T-helper 17 cell (primary cell): ENCODE data around the gene WWOX. TPM values are rescaled to one million over a fixed set of nuclear protein-coding genes. Genes with fewer than 3 reads are reported as not detected.

ENCODE experiments used
- ATAC-seq: fragments of 150-1000 bp; cut with Tn5 transposase; 2 replicates; pipeline ENCODE4 v1.10.0; 2021; ENCODE audit warnings: mild to moderate bottlenecking, moderate library complexity
- DNase-seq, 3 donors: peaks; one replicate each; pipeline versions ENCODE4 v3.0.0 to v3.0.0-alpha.2; 2020 to 2021
- H3K9me3 ChIP-seq: one replicate; pipeline ENCODE4 v1.7.0; 2013; ENCODE audit warnings: low read length, mild to moderate bottlenecking; ENCODE audit not compliant: control insufficient read depth, poor library complexity, severe bottlenecking
- H3K27ac Mint-ChIP-seq: one replicate; pipeline ENCODE4 v1.8.0; 2022; ENCODE audit warnings: mild to moderate bottlenecking, moderate library complexity, mixed read lengths
- H3K27me3 Mint-ChIP-seq: one replicate; pipeline ENCODE4 v1.8.0; 2022; ENCODE audit warnings: mixed read lengths
- H3K36me3 Mint-ChIP-seq: one replicate; pipeline ENCODE4 v1.8.0; 2022; ENCODE audit warnings: low read depth, mixed read lengths
- H3K4me1 Mint-ChIP-seq: one replicate; pipeline ENCODE4 v1.8.0; 2022; ENCODE audit warnings: mild to moderate bottlenecking, mixed read lengths
- H3K4me3 Mint-ChIP-seq: one replicate; pipeline ENCODE4 v1.8.0; 2022; ENCODE audit warnings: mild to moderate bottlenecking, moderate library complexity, mixed read lengths
- total RNA-seq, 4 donors: library from RNA in 2 of 4; stranded (reverse) in 2 of 4; gene quantifications; one replicate each; pipeline ENCODE4 v1.2.3 and lab custom pipeline; 2022 to 2026

Gene WWOX
- total RNA-seq, 2 donors from 2014 or later, result 26.8 to 29.7 TPM

GRCh38 chr16:79107301-79107700, 1007.8 kb downstream of the WWOX start:
- no peaks in the 10 kb centered on the region for H3K27me3 Mint-ChIP-seq
- no peaks in the 10 kb centered on the region for H3K9me3 ChIP-seq
- no peak for ATAC-seq
- H3K4me1 Mint-ChIP-seq, result peaks cover 3% of the 10 kb centered on the region
- no peak overlapping the region for H3K4me3 Mint-ChIP-seq
- H3K36me3 Mint-ChIP-seq, result no peaks in the 10 kb centered on the region
- H3K27ac Mint-ChIP-seq, result no peak overlapping the region
- no peak for DNase-seq

- peaks cover 2% of the 10 kb centered on the region for H3K4me1 Mint-ChIP-seq
- no peaks in the 10 kb centered on the region for H3K27me3 Mint-ChIP-seq
- DNase-seq, result no peak
- no peaks in the 10 kb centered on the region for H3K9me3 ChIP-seq
- no peaks in the 10 kb centered on the region for H3K36me3 Mint-ChIP-seq
- no peak overlapping the region for H3K4me3 Mint-ChIP-seq
- no peak overlapping the region for H3K27ac Mint-ChIP-seq
- ATAC-seq, result no peak
Observed at GRCh38 chr16:79109771-79110170, 1010.3 kb downstream of the WWOX start.

- Mint-ChIP-seq H3K36me3 (no peaks in the 10 kb centered on the region), H3K4me1 (peaks cover 2% of the 10 kb centered on the region)
- H3K9me3 ChIP-seq, result no peaks in the 10 kb centered on the region
Observed at GRCh38 chr16:79110242-79110641, 1010.8 kb downstream of the WWOX start.

GRCh38 chr16:79110953-79111352, 1011.5 kb downstream of the WWOX start:
- ATAC-seq, result no peak

More at GRCh38 chr16:79110242-79110641, 1010.8 kb downstream of the WWOX start:
- DNase-seq, result no peak
- Mint-ChIP-seq H3K4me3 (no peak overlapping the region), H3K27me3 (no peaks in the 10 kb centered on the region), H3K27ac (no peak overlapping the region)
- ATAC-seq, result no peak

GRCh38 chr16:79112462-79112861, 1013.0 kb downstream of the WWOX start:
- DNase-seq (no peak), ATAC-seq (no peak)
- Mint-ChIP-seq H3K36me3 (no peaks in the 10 kb centered on the region), H3K4me1 (peaks cover 2% of the 10 kb centered on the region), H3K27ac (no peak overlapping the region), H3K4me3 (no peak overlapping the region), H3K27me3 (no peaks in the 10 kb centered on the region)
- H3K9me3 ChIP-seq, result no peaks in the 10 kb centered on the region

More at GRCh38 chr16:79110953-79111352, 1011.5 kb downstream of the WWOX start:
- Mint-ChIP-seq H3K4me3 (no peak overlapping the region), H3K27me3 (no peaks in the 10 kb centered on the region), H3K4me1 (peaks cover 2% of the 10 kb centered on the region), H3K36me3 (no peaks in the 10 kb centered on the region), H3K27ac (no peak overlapping the region)
- H3K9me3 ChIP-seq, result no peaks in the 10 kb centered on the region
- no peak for DNase-seq

- H3K27ac Mint-ChIP-seq, result no peak overlapping the region
- ATAC-seq (no peak), DNase-seq (no peak)
- no peaks in the 10 kb centered on the region for H3K36me3 Mint-ChIP-seq
- no peak overlapping the region for H3K4me3 Mint-ChIP-seq
- no peaks in the 10 kb centered on the region for H3K9me3 ChIP-seq
- H3K27me3 Mint-ChIP-seq, result no peaks in the 10 kb centered on the region
- H3K4me1 Mint-ChIP-seq, result peaks cover 2% of the 10 kb centered on the region
Observed at GRCh38 chr16:79113826-79114225, 1014.4 kb downstream of the WWOX start.

- Mint-ChIP-seq H3K27ac (no peak overlapping the region), H3K4me3 (no peak overlapping the region), H3K36me3 (no peaks in the 10 kb centered on the region), H3K4me1 (peaks cover 2% of the 10 kb centered on the region), H3K27me3 (no peaks in the 10 kb centered on the region)
- ATAC-seq, result no peak
- DNase-seq, result no peak
- H3K9me3 ChIP-seq, result no peaks in the 10 kb centered on the region
Observed at GRCh38 chr16:79114759-79115158, 1015.3 kb downstream of the WWOX start.

GRCh38 chr16:79121906-79122305, 1022.5 kb downstream of the WWOX start:
- ATAC-seq, result no peak
- no peaks in the 10 kb centered on the region for H3K9me3 ChIP-seq
- Mint-ChIP-seq H3K27ac (no peak overlapping the region), H3K36me3 (no peaks in the 10 kb centered on the region), H3K4me1 (peaks cover 2% of the 10 kb centered on the region), H3K4me3 (no peak overlapping the region), H3K27me3 (no peaks in the 10 kb centered on the region)
- no peak for DNase-seq

GRCh38 chr16:79122343-79122742, 1022.9 kb downstream of the WWOX start:
- Mint-ChIP-seq H3K4me1 (peaks cover 2% of the 10 kb centered on the region), H3K27ac (no peak overlapping the region), H3K4me3 (no peak overlapping the region), H3K27me3 (no peaks in the 10 kb centered on the region), H3K36me3 (no peaks in the 10 kb centered on the region)
- DNase-seq, result no peak
- no peak for ATAC-seq
- no peaks in the 10 kb centered on the region for H3K9me3 ChIP-seq

GRCh38 chr16:79124016-79124756, 1024.7 kb downstream of the WWOX start:
- no peaks in the 10 kb centered on the region for H3K9me3 ChIP-seq
- no peak overlapping the region for H3K27ac Mint-ChIP-seq
- DNase-seq, result no peak
- no peaks in the 10 kb centered on the region for H3K36me3 Mint-ChIP-seq
- no peak for ATAC-seq
- H3K4me3 Mint-ChIP-seq, result no peak overlapping the region
- peaks cover 2% of the 10 kb centered on the region for H3K4me1 Mint-ChIP-seq
- no peaks in the 10 kb centered on the region for H3K27me3 Mint-ChIP-seq

GRCh38 chr16:79127766-79128165, 1028.3 kb downstream of the WWOX start:
- Mint-ChIP-seq H3K27me3 (no peaks in the 10 kb centered on the region), H3K4me3 (peak overlapping the region; percentile 33), H3K36me3 (no peaks in the 10 kb centered on the region), H3K27ac (no peak overlapping the region), H3K4me1 (peaks cover 2% of the 10 kb centered on the region)
- ATAC-seq (no peak), DNase-seq (no peak)
- H3K9me3 ChIP-seq, result no peaks in the 10 kb centered on the region

- DNase-seq, result no peak
- H3K36me3 Mint-ChIP-seq, result no peaks in the 10 kb centered on the region
- H3K4me3 Mint-ChIP-seq, result no peak overlapping the region
- no peak for ATAC-seq
- no peak overlapping the region for H3K27ac Mint-ChIP-seq
- no peaks in the 10 kb centered on the region for H3K9me3 ChIP-seq
- no peaks in the 10 kb centered on the region for H3K27me3 Mint-ChIP-seq
- H3K4me1 Mint-ChIP-seq, result peaks cover 4% of the 10 kb centered on the region
Observed at GRCh38 chr16:79128706-79129105, 1029.3 kb downstream of the WWOX start.

GRCh38 chr16:79130616-79131015, 1031.2 kb downstream of the WWOX start:
- no peaks in the 10 kb centered on the region for H3K36me3 Mint-ChIP-seq
- peaks cover 4% of the 10 kb centered on the region for H3K4me1 Mint-ChIP-seq
- H3K27ac Mint-ChIP-seq, result no peak overlapping the region
- ATAC-seq, result no peak
- H3K27me3 Mint-ChIP-seq, result no peaks in the 10 kb centered on the region
- no peaks in the 10 kb centered on the region for H3K9me3 ChIP-seq
- H3K4me3 Mint-ChIP-seq, result no peak overlapping the region
- DNase-seq, result no peak
